Mesodermal cell (in vitro differentiated cells): Measurements from ENCODE around the gene RAB15. TPM values are rescaled to one million over a fixed set of nuclear protein-coding genes. Genes with fewer than 3 reads are reported as not detected.
A peak's percentile ranks its signal among the peaks of the same experiment; 100 is the strongest.

Source experiments
- H3K27ac ChIP-seq: 2 replicates; pipeline ENCODE4 v1.7.0; 2013; ENCODE audit warnings: mild to moderate bottlenecking, low read depth, low read length, moderate library complexity; ENCODE audit not compliant: severe bottlenecking
- H3K36me3 ChIP-seq: 2 replicates; pipeline ENCODE4 v1.7.1; 2013; ENCODE audit warnings: mild to moderate bottlenecking, low read length, moderate library complexity; ENCODE audit not compliant: control insufficient read depth, insufficient read depth
- H3K4me1 ChIP-seq: one replicate; pipeline ENCODE4 v1.7.1; 2013; ENCODE audit warnings: mild to moderate bottlenecking, low read length; ENCODE audit not compliant: insufficient read depth, control insufficient read depth, poor library complexity, severe bottlenecking
- H3K4me3 ChIP-seq: 2 replicates; pipeline ENCODE4 v1.7.0; 2013; ENCODE audit warnings: low read length, control low read depth, mild to moderate bottlenecking; ENCODE audit not compliant: insufficient read depth, poor library complexity, severe bottlenecking; ENCODE audit errors: extremely low read depth
- H3K9me3 ChIP-seq: 2 replicates; pipeline ENCODE4 v1.7.1; 2013; ENCODE audit warnings: mild to moderate bottlenecking, low read length, moderate library complexity; ENCODE audit not compliant: control insufficient read depth
- WGBS, 2 experiments: methylation state at CpG; one replicate each; pipeline ENCODE4 v1.1.5; 2013; ENCODE audit warnings: missing lambda C conversion rate in 2 of 2; ENCODE audit not compliant: insufficient coverage in 2 of 2; 5-methylcytosine and 5-hydroxymethylcytosine counted together
- polyA plus RNA-seq, 2 experiments: library from polyadenylated mRNA; stranded (reverse); fragments of 50-300 nt; gene quantifications; one replicate each; pipeline ENCODE4 v1.2.3, GENCODE V29; 2013

The RAB15 gene
- polyA plus RNA-seq (2013, experiment 1 of 2), result 12.7 TPM
- polyA plus RNA-seq (2013, experiment 2 of 2), result 12.3 TPM

DNA sequence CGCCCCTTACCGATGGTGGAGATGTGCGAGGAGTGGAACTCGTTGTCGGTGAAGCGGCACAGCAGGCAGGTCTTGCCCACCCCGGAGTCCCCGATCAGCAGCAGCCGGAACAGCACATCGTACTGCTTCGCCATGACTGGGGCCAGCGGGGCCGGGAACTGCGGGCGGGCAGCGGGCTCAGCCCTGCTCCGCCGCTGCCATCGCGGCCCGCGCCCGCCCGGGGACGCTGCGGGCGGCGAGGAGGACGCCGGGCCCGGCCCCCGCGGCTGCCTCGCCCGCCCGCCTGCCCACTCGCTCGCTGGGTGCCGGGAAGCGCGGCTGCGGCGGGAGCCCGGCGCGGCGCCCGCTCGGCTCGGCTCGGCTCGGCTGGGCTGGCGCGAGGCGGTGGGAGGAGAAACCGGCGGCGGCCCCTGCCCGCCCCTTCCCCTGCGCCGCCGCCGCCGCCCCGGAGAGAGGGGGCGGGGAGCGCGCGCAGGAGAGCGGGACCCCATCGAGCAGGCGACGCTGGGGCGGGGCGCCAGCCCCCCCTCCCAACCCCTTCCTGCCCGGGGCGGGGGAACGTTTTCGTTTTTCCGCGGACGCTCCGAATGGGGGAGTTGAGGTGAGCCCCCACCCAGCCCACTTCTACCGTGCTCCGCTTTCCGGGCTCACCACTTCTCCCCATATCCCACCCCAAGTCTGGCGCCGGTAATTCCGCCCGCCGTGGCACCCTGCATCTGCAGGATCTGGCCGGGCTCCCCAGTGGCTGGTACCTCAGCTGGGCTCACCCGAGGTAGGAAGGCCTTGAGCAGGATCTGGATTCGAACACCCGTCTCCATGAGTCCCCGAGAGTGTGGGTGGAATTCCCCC lies at the start of gene RAB15:
RAB15 (minus strand) TSS at position 394 of the 849 bp plus-strand sequence; CDS start at position 134, 260 bp downstream.
- H3K4me3 ChIP-seq, result peak within 1 kb of the TSS; percentile 60
- no peaks in the 10 kb centered on the region for H3K36me3 ChIP-seq
- H3K9me3 ChIP-seq, result no peaks in the 10 kb centered on the region
- no peak within 1 kb of the TSS for H3K27ac ChIP-seq
- H3K4me1 ChIP-seq, result peaks cover 18% of the 10 kb centered on the region
- WGBS, 2 experiments, result 3 to 4% methylated on average over 42 to 60 of the region's 96 CpGs

GRCh38 chr14:65019944-65020566 lies 47.9 kb upstream of the RAB15 start:
- Histone ChIP-seq H3K27ac (no peak overlapping the region), H3K36me3 (peaks cover 15% of the 10 kb centered on the region), H3K4me3 (no peak overlapping the region), H3K4me1 (no peaks in the 10 kb centered on the region), H3K9me3 (no peaks in the 10 kb centered on the region)
- WGBS, 2 experiments, result 75% methylated on average over 4 of the region's 9 CpGs

- Histone ChIP-seq H3K4me1 (no peaks in the 10 kb centered on the region), H3K9me3 (no peaks in the 10 kb centered on the region), H3K27ac (no peak overlapping the region), H3K36me3 (peaks cover 34% of the 10 kb centered on the region), H3K4me3 (no peak overlapping the region)
- 94 to 96% methylated on average over 2 to 4 of the region's 4 CpGs for WGBS, 2 experiments
Measured at GRCh38 chr14:65016471-65016870, 44.3 kb upstream of the RAB15 start.

DNA sequence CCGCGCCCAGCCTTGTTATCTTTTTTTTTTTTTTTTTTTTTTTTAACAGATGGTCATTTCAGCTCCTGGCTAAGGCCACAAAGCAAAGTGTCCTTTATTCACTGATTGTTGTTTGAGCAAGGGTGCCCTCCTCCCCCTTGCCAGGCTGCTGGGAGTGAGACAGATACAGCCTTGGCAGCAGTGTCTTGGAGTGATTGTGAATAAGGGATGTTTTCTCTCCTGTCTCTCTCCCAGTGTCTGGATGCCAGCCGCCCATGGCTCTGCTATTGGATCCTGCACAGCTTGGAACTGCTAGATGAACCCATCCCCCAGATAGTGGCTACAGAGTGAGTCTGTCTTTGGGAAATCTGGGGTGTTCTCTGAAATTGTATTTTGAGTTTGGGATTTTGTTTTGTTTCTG lies 43.3 kb upstream of the RAB15 start:
- Histone ChIP-seq H3K9me3 (no peaks in the 10 kb centered on the region), H3K4me3 (no peak overlapping the region), H3K36me3 (peaks cover 34% of the 10 kb centered on the region), H3K4me1 (no peaks in the 10 kb centered on the region), H3K27ac (no peak overlapping the region)
- 100% methylated on average over 2 of the region's 3 CpGs; no CpG with 5 or more reads in 1 of the 2 experiments for WGBS, 2 experiments

- Histone ChIP-seq H3K4me3 (no peak overlapping the region), H3K27ac (no peak overlapping the region), H3K36me3 (peaks cover 46% of the 10 kb centered on the region), H3K9me3 (no peaks in the 10 kb centered on the region), H3K4me1 (peaks cover 3% of the 10 kb centered on the region)
- WGBS, 2 experiments, result 84 to 97% methylated on average over 3 of the region's 4 CpGs
Measured at GRCh38 chr14:65012353-65012752, 40.2 kb upstream of the RAB15 start.

DNA sequence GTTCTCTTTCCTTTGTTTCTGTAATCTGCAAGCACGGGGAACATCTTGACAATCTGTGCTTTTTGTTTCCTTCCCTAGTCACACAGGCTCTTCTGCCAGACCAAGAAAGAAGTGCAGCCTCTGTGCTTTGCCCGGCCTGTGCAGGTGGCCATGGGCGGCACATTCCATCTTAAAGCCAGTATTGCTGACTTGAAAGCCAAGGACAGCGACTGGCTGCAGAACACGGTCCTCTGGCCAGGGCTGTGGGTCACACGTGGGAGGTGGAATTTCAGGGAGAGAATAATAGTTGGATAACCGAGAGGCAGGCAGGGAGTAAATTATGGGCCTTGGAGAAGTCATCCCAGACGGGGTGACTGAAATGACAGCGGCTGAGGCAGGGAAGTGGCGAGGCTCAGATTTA lies 39.4 kb upstream of the RAB15 start:
- H3K9me3 ChIP-seq, result no peaks in the 10 kb centered on the region
- peaks cover 40% of the 10 kb centered on the region for H3K36me3 ChIP-seq
- WGBS, 2 experiments, result 89 to 94% methylated on average over 10 of the region's 10 CpGs
- H3K4me1 ChIP-seq, result peaks cover 8% of the 10 kb centered on the region
- H3K4me3 ChIP-seq, result no peak overlapping the region
- no peak overlapping the region for H3K27ac ChIP-seq

DNA sequence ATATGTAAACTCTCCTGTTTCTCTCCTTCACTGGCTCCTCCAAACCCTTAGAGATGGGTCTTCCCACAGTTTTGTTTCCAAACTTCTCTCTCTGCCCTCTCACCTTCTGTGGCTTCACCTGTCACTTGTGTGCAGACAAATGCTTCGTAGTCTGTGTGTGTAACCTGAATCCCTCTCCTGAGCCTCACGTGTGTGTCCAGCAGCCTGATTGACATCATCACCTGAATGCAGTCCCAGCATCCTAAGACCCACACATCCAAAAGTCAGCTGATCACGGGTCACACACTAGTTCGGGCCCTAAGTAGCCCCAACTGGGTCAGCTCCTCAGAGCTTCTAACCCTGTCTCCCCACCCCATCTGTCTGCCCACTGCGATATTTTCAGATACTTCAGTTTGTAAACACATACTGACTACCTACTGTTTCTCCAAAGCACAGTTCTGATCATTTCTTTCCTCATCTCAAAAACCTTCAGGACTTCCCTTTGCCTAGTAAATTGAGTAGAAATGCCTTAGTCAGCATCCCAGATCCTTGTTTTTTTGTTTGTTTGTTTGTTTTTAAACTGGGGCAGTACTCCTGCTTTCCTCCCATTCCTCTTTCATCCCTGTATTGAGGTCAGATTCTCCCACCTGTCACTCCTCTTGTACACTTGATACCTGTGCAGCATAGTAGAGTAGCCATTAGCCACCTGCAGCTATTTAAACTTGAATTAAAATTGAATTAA lies 38.2 kb upstream of the RAB15 start:
- WGBS, 2 experiments, result 93 to 95% methylated on average over 5 of the region's 5 CpGs
- H3K4me3 ChIP-seq, result no peak overlapping the region
- peaks cover 10% of the 10 kb centered on the region for H3K4me1 ChIP-seq
- no peak overlapping the region for H3K27ac ChIP-seq
- H3K36me3 ChIP-seq, result peaks cover 32% of the 10 kb centered on the region
- no peaks in the 10 kb centered on the region for H3K9me3 ChIP-seq

GRCh38 chr14:65007202-65007601 lies 35.1 kb upstream of the RAB15 start:
- 86 to 90% methylated on average over 1 of the region's 1 CpG for WGBS, 2 experiments
- Histone ChIP-seq H3K27ac (no peak overlapping the region), H3K4me3 (no peak overlapping the region), H3K9me3 (no peaks in the 10 kb centered on the region), H3K36me3 (peaks cover 19% of the 10 kb centered on the region), H3K4me1 (peaks cover 17% of the 10 kb centered on the region)

GRCh38 chr14:65006261-65006721 lies 34.2 kb upstream of the RAB15 start:
- H3K36me3 ChIP-seq, result peaks cover 19% of the 10 kb centered on the region
- H3K4me3 ChIP-seq, result no peak overlapping the region
- peak overlapping the region; percentile 47 for H3K27ac ChIP-seq
- H3K9me3 ChIP-seq, result no peaks in the 10 kb centered on the region
- peaks cover 17% of the 10 kb centered on the region for H3K4me1 ChIP-seq
- WGBS, 2 experiments, result 78 to 91% methylated on average over 3 to 5 of the region's 6 CpGs

DNA sequence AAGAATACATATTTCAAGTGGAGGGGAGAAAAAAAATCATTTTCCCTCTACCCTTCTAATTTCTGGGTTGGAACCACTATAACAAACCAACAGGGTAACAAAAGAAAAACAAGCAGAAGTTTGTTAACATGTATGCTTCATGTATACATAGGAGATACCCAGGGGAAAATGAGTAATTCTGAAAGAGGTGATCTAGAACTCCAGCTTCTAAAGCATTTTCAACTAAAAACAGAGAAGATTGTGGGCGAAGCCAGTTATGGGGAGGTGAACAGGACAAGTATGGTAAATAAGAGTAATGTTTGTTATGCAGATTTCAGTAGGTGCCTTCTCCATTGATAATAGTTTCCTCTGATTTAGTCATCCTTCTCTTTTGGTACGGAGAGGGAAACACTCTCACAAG lies 31.3 kb upstream of the RAB15 start:
- no CpG with 5 or more reads among the region's 2 CpGs for WGBS, 2 experiments
- H3K36me3 ChIP-seq, result peaks cover 9% of the 10 kb centered on the region
- H3K27ac ChIP-seq, result no peak overlapping the region
- H3K9me3 ChIP-seq, result no peaks in the 10 kb centered on the region
- H3K4me3 ChIP-seq, result no peak overlapping the region
- H3K4me1 ChIP-seq, result peaks cover 15% of the 10 kb centered on the region
